Measurements from ENCODE around the gene PLG.
"Not testable (repeated sequence)": the region's sequence is repeated elsewhere in the genome, so short reads cannot be mapped to it uniquely, and the experiment has no call there.

PLG gene

DNA sequence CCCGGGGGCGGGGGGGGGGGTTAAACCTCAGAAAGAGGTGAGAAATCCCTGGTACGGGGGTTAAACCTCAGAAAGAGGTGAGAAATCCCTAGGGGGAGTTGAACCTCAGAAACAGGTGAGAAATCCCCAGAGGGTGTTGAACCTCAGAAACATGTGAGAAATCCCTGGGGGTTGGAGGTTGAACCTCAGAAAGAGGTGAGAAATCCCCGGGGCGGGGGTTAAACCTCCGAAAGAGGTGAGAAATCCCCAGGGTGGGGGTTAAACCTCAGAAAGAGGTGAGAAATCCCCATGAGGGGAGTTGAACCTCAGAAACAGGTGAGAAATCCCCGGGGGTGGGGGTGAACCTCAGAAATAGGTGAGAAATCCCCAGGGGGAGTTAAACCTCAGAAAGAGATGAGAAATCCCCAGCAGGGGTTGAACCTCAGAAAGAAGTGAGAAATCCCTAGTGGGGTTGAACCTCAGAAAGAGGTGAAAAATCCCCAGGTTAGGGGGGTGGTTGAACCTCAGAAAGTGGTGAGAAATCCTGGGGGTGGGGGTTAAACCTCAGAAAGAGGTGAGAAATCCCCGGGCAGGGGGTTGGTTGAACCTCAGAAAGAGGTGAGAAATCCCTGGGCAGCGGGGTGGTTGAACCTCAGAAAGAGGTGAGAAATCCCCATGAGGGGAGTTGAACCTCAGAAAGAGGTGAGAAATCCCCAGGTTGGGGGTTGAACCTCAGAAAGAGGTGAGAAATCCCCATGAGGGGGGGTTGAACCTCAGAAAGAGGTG lies 87.4 kb downstream of the PLG start:
- no peak overlapping the region for H3K4me3 ChIP-seq
- no peaks in the 10 kb centered on the region for H3K9me3 ChIP-seq
- no peak overlapping the region for H3K4me2 ChIP-seq
- no peak overlapping the region for H3K27ac ChIP-seq
- H3K9ac ChIP-seq: no peak overlapping the region
- no peaks in the 10 kb centered on the region for H3K27me3 ChIP-seq
- TF ChIP-seq Cebpa-rat (IDR thresholded peaks at IDR 0.05): no peak
- H3K4me1 ChIP-seq: no peaks in the 10 kb centered on the region
- no peaks in the 10 kb centered on the region for H3K36me3 ChIP-seq
- no peaks in the 10 kb centered on the region for H4K20me1 ChIP-seq

- Histone ChIP-seq H3K27ac (no peak overlapping the region), H3K4me1 (no peaks in the 10 kb centered on the region), H3K9me3 (no peaks in the 10 kb centered on the region), H3K36me3 (no peaks in the 10 kb centered on the region), H3K27me3 (no peaks in the 10 kb centered on the region), H3K4me3 (no peak overlapping the region), H3K9ac (no peak overlapping the region), H3K4me2 (no peak overlapping the region), H4K20me1 (no peaks in the 10 kb centered on the region)
- no peak for TF ChIP-seq Cebpa-rat (IDR thresholded peaks at IDR 0.05)
Measured at GRCh38 chr6:160790028-160790792, 88.2 kb downstream of the PLG start.

DNA sequence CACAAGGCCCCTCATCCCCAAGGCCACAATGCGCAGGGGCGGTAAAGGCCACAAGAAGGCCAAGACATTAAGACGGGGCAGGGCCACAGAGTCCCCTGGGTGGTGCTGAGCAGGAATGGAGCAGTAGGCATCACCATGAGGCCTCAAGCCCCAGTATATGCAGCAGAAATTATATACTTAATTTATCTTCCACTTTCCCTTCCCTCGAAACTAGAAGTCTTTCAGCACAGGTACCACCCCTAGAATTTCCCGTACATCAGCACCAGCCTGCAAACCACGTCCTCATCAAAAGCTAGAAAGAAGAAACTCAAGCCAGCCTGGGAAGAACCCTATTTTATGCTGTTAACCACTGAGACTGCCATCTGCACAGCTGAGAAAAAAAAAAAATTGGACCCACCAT lies 89.4 kb downstream of the PLG start:
- no peak for TF ChIP-seq Cebpa-rat (IDR thresholded peaks at IDR 0.05)
- H3K4me1 ChIP-seq: no peaks in the 10 kb centered on the region
- no peak overlapping the region for H3K27ac ChIP-seq

GRCh38 chr6:160791981-160792418 lies 90.0 kb downstream of the PLG start:
- H3K36me3 ChIP-seq: no peaks in the 10 kb centered on the region
- H3K9ac ChIP-seq: no peak overlapping the region
- H3K9me3 ChIP-seq: no peaks in the 10 kb centered on the region; the same call in 1 of the 2 replicates
- no peaks in the 10 kb centered on the region for H4K20me1 ChIP-seq
- H3K27me3 ChIP-seq: no peaks in the 10 kb centered on the region
- H3K4me3 ChIP-seq: no peak overlapping the region
- TF ChIP-seq Cebpa-rat (IDR thresholded peaks at IDR 0.05): no peak
- H3K4me1 ChIP-seq: no peaks in the 10 kb centered on the region
- H3K4me2 ChIP-seq: no peak overlapping the region
- no peak overlapping the region for H3K27ac ChIP-seq

More for the DNA sequence above, 89.4 kb downstream of the PLG start:
- H4K20me1 ChIP-seq: no peaks in the 10 kb centered on the region
- no peak overlapping the region for H3K9ac ChIP-seq
- H3K27me3 ChIP-seq: no peaks in the 10 kb centered on the region
- H3K4me3 ChIP-seq: no peak overlapping the region
- H3K9me3 ChIP-seq: no peaks in the 10 kb centered on the region; the same call in 1 of the 2 replicates
- H3K36me3 ChIP-seq: no peaks in the 10 kb centered on the region
- H3K4me2 ChIP-seq: no peak overlapping the region

DNA sequence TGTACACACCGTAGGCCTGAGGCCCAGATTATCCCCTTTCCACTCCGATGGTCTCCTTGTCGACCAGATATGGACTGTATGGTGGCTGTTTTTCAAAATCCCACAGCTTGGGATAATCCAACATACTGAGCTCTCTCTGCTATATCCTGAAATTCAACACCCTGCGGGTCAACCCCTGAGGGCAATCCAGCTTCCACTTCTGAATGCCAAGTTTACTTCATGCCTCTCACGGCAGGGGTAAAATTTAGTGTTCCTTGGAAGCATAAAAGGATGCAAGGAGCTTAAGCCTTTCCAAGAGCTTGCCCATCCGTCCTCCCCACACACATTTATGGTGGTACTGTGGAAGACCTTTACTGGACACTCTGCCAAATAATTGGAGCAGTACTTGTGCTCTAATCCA lies 90.7 kb downstream of the PLG start:
- Histone ChIP-seq H3K4me2 (no peak overlapping the region), H4K20me1 (no peaks in the 10 kb centered on the region), H3K9me3 (peaks cover 4% of the 10 kb centered on the region), H3K27ac (no peak overlapping the region), H3K9ac (no peak overlapping the region), H3K4me3 (no peak overlapping the region), H3K4me1 (no peaks in the 10 kb centered on the region), H3K36me3 (no peaks in the 10 kb centered on the region), H3K27me3 (no peaks in the 10 kb centered on the region)
- TF ChIP-seq Cebpa-rat (IDR thresholded peaks at IDR 0.05): no peak

DNA sequence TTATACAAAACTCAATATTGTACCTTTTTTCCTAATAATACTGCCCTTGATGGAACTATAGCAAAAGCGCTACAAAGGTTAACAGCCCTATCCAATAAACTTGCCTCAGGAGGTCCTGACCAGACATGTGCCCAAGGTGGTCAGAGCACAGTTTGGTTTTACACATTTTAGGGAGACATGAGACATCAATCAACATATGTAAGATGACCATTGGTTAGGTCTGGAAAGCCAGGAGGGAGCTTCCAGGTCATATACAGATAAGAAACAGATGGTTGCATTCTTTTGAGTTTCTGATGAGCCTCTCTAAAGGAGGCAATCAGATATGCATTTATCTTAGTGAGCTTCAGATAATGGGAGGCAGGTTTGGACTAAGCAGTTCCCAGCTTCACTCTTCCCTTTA lies 91.6 kb downstream of the PLG start:
- no peaks in the 10 kb centered on the region for H3K27me3 ChIP-seq
- no peak for TF ChIP-seq Cebpa-rat (IDR thresholded peaks at IDR 0.05)
- no peaks in the 10 kb centered on the region for H4K20me1 ChIP-seq
- no peak overlapping the region for H3K9ac ChIP-seq
- H3K4me3 ChIP-seq: no peak overlapping the region
- H3K27ac ChIP-seq: no peak overlapping the region
- no peak overlapping the region for H3K4me2 ChIP-seq
- no peaks in the 10 kb centered on the region for H3K4me1 ChIP-seq
- H3K9me3 ChIP-seq: peaks cover 10% of the 10 kb centered on the region
- no peaks in the 10 kb centered on the region for H3K36me3 ChIP-seq

DNA sequence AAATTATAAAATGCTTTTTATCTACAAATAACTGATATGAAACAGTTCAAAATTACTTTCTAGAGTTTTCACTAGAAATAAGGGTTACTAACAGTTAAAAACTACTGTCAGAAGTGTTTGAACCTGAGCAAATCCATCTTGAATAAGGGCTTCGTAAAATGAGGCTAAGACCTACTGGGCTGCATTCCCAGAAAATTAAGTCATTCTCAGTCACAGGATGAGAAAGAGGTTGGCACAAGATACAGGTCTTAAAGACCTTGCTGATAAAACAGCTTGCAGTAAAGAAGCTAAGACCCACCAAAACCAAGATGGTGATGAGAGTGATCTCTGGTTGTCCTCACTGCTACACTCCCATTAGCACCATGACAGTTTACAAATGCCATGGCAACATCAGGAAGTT lies 93.7 kb downstream of the PLG start:
- Histone ChIP-seq H3K36me3 (no peaks in the 10 kb centered on the region), H3K27ac (no peak overlapping the region), H4K20me1 (no peaks in the 10 kb centered on the region), H3K4me1 (no peaks in the 10 kb centered on the region), H3K27me3 (no peaks in the 10 kb centered on the region), H3K9me3 (peaks cover 20% of the 10 kb centered on the region), H3K4me2 (no peak overlapping the region), H3K4me3 (no peak overlapping the region), H3K9ac (no peak overlapping the region)
- no peak for TF ChIP-seq Cebpa-rat (IDR thresholded peaks at IDR 0.05)

- H3K9me3 ChIP-seq: peaks cover 20% of the 10 kb centered on the region
- H4K20me1 ChIP-seq: no peaks in the 10 kb centered on the region
- H3K4me1 ChIP-seq: no peaks in the 10 kb centered on the region; the same call in 1 of the 2 replicates
- no peak overlapping the region for H3K9ac ChIP-seq
- H3K4me3 ChIP-seq: no peak overlapping the region
- H3K4me2 ChIP-seq: no peak overlapping the region
- H3K36me3 ChIP-seq: no peaks in the 10 kb centered on the region
- H3K27me3 ChIP-seq: no peaks in the 10 kb centered on the region
- no peak for TF ChIP-seq Cebpa-rat (IDR thresholded peaks at IDR 0.05)
- H3K27ac ChIP-seq: no peak overlapping the region
Measured at GRCh38 chr6:160798625-160799024, 96.6 kb downstream of the PLG start.

GRCh38 chr6:160799801-160800506 lies 97.9 kb downstream of the PLG start:
- no peak overlapping the region for H3K9ac ChIP-seq
- H3K4me2 ChIP-seq: no peak overlapping the region
- H3K4me3 ChIP-seq: no peak overlapping the region
- H3K36me3 ChIP-seq: no peaks in the 10 kb centered on the region
- H3K4me1 ChIP-seq: no peaks in the 10 kb centered on the region; the same call in 1 of the 2 replicates
- no peak for TF ChIP-seq Cebpa-rat (IDR thresholded peaks at IDR 0.05)
- H3K27me3 ChIP-seq: no peaks in the 10 kb centered on the region
- peaks cover 20% of the 10 kb centered on the region for H3K9me3 ChIP-seq
- H3K27ac ChIP-seq: no peak overlapping the region
- H4K20me1 ChIP-seq: no peaks in the 10 kb centered on the region

- H3K4me1 ChIP-seq: no peaks in the 10 kb centered on the region; the same call in 1 of the 2 replicates
- H3K9me3 ChIP-seq: peaks cover 20% of the 10 kb centered on the region
- no peaks in the 10 kb centered on the region for H3K27me3 ChIP-seq
- no peak overlapping the region for H3K9ac ChIP-seq
- no peaks in the 10 kb centered on the region for H3K36me3 ChIP-seq
- no peak overlapping the region for H3K27ac ChIP-seq
- H3K4me2 ChIP-seq: no peak overlapping the region
- no peak overlapping the region for H3K4me3 ChIP-seq
- no peak for TF ChIP-seq Cebpa-rat (IDR thresholded peaks at IDR 0.05)
- H4K20me1 ChIP-seq: no peaks in the 10 kb centered on the region
Measured at GRCh38 chr6:160801418-160801817, 99.4 kb downstream of the PLG start.

GRCh38 chr6:160802049-160802448 lies 100.0 kb downstream of the PLG start:
- not testable (repeated sequence) for H3K4me1 ChIP-seq, H3K4me3 ChIP-seq, H3K9ac ChIP-seq, H3K4me2 ChIP-seq, H3K27me3 ChIP-seq, H3K36me3 ChIP-seq, H3K27ac ChIP-seq, H4K20me1 ChIP-seq
- H3K9me3 ChIP-seq: peaks cover 20% of the 10 kb centered on the region
